K562 (cell line): Measurements from ENCODE around the gene CTDNEP1.

Experiments
- ETV6 ChIP-seq, 3 experiments: fragments of 150-350 bp in 1 of 3; sonication (generic) in 1 of 3; formaldehyde crosslinking in 1 of 3; IDR thresholded peaks; 2 replicates each; pipeline versions ENCODE4 v1.6.1 to v1.8.0; 2014 to 2022; ENCODE audit warnings: borderline replicate concordance in 2 of 3, low read depth in 2 of 3, antibody characterized with exemption in 1 of 3, low read length in 1 of 3, mild to moderate bottlenecking in 1 of 3, missing genetic modification reagents in 1 of 3
- EZH2 ChIP-seq: IDR thresholded peaks from 2 replicates; pipeline ENCODE4 v1.6.1; 2012; ENCODE audit warnings: low read depth, mild to moderate bottlenecking, inconsistent platforms, low read length, borderline replicate concordance
- FOXM1 ChIP-seq, 2 experiments: fragments of 450-650 bp in 1 of 2; sonication (generic) in 1 of 2; formaldehyde crosslinking in 1 of 2; IDR thresholded peaks; 2 replicates each; pipeline versions ENCODE4 v1.6.1 to v1.9.0; 2017 to 2022; ENCODE audit warnings: low read depth in 2 of 2, mild to moderate bottlenecking in 2 of 2, missing genetic modification reagents in 1 of 2, moderate library complexity in 1 of 2
- MAX ChIP-seq: sonication (generic); formaldehyde crosslinking; IDR thresholded peaks from 2 replicates; pipeline ENCODE4 v1.9.0; 2022; ENCODE audit warnings: mild to moderate bottlenecking, missing genetic modification reagents
- MBD2 ChIP-seq: sonication (generic); IDR thresholded peaks from 2 replicates; pipeline ENCODE4 v1.6.1; 2016; ENCODE audit warnings: low read depth, borderline replicate concordance
- NFE2 ChIP-seq: IDR thresholded peaks from 2 replicates; pipeline ENCODE4 v1.6.1; 2014; ENCODE audit warnings: antibody characterized with exemption, low read depth
- PTTG1 ChIP-seq: fragments of 450-650 bp; IDR thresholded peaks from 2 replicates; pipeline ENCODE4 v1.6.1; 2016; ENCODE audit warnings: low read depth, mild to moderate bottlenecking, missing genetic modification characterization, missing compliant biosample characterization
- ZBTB43 ChIP-seq: sonication (generic); formaldehyde crosslinking; IDR thresholded peaks from 2 replicates; pipeline ENCODE4 v1.8.0; 2023; ENCODE audit warnings: mild to moderate bottlenecking, missing genetic modification reagents
- ZNF384 ChIP-seq: IDR thresholded peaks from 2 replicates; pipeline ENCODE4 v1.6.1; 2012; ENCODE audit warnings: low read depth, low read length, improper control_type of control experiment

- TF ChIP-seq EZH2 = no peak
- TF ChIP-seq PTTG1 (tag) = no peak
- no peak for TF ChIP-seq NFE2
- no peak for TF ChIP-seq ETV6 (IDR thresholded peaks at IDR 0.05; ENCODE audit: borderline replicate concordance in 1 of 2, low read depth in 2 of 2, low read length in 1 of 2)
- no peak for TF ChIP-seq ETV6 (CRISPR knock-in tag; IDR thresholded peaks at IDR 0.05; ENCODE audit: borderline replicate concordance)
- TF ChIP-seq ZBTB43 = no peak
- TF ChIP-seq FOXM1 (IDR thresholded peaks at IDR 0.05; ENCODE audit: low read depth) = no peak
- no peak for TF ChIP-seq FOXM1 (CRISPR knock-in tag; IDR thresholded peaks at IDR 0.05; ENCODE audit: low read depth)
- no peak for TF ChIP-seq MBD2
- no peak for TF ChIP-seq MAX (CRISPR knock-in tag)
- no peak for TF ChIP-seq ZNF384
Observed at GRCh38 chr17:7216242-7217112, 35.1 kb downstream of the CTDNEP1 start.
